ENCODE data around the gene MYO16.

DNA sequence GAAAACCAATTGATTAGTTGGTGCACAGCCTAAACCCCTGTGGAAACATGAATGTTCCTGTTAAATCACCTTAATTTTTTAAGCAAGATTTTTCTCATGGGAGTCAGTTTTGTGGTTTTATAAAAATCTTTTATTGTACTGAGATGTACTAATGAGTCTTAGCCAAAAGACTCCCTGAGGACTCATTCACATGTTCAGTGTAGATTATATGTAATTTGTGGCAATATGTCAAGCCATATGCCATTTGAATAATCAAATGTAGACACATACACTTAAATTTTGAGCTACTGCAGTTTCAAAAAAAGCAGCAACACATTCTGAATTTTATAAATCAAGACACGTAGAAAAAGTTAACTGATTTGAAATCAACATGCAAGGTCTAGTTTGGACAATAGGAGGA is 395.2 kb downstream of the MYO16 start:
- TF ChIP-seq, protein P1, sequence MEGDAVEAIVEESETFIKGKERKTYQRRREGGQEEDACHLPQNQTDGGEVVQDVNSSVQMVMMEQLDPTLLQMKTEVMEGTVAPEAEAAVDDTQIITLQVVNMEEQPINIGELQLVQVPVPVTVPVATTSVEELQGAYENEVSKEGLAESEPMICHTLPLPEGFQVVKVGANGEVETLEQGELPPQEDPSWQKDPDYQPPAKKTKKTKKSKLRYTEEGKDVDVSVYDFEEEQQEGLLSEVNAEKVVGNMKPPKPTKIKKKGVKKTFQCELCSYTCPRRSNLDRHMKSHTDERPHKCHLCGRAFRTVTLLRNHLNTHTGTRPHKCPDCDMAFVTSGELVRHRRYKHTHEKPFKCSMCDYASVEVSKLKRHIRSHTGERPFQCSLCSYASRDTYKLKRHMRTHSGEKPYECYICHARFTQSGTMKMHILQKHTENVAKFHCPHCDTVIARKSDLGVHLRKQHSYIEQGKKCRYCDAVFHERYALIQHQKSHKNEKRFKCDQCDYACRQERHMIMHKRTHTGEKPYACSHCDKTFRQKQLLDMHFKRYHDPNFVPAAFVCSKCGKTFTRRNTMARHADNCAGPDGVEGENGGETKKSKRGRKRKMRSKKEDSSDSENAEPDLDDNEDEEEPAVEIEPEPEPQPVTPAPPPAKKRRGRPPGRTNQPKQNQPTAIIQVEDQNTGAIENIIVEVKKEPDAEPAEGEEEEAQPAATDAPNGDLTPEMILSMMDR (IDR thresholded peaks at IDR 0.05) = no peak
- TF ChIP-seq POLR2A (IDR thresholded peaks at IDR 0.05) (no peak), POLR2AphosphoS5 (IDR thresholded peaks at IDR 0.05; ENCODE audit: insufficient read depth in 1 of 2, low read depth in 1 of 2) (no peak)
